Stimulated activated CD8-positive, alpha-beta memory T cell treated with anti-CD3 and anti-CD28 coated beads, Interleukin-12 subunit alpha, Interleukin-12 subunit beta, amount 100 ng/mL, for 4 hours (primary cell): ENCODE results near the gene TRMT112.

Source experiments
- DNase-seq: peaks from one replicate; pipeline ENCODE4 v3.0.0-alpha.2; 2020; ENCODE audit warnings: low read depth

The TRMT112 gene

DNA sequence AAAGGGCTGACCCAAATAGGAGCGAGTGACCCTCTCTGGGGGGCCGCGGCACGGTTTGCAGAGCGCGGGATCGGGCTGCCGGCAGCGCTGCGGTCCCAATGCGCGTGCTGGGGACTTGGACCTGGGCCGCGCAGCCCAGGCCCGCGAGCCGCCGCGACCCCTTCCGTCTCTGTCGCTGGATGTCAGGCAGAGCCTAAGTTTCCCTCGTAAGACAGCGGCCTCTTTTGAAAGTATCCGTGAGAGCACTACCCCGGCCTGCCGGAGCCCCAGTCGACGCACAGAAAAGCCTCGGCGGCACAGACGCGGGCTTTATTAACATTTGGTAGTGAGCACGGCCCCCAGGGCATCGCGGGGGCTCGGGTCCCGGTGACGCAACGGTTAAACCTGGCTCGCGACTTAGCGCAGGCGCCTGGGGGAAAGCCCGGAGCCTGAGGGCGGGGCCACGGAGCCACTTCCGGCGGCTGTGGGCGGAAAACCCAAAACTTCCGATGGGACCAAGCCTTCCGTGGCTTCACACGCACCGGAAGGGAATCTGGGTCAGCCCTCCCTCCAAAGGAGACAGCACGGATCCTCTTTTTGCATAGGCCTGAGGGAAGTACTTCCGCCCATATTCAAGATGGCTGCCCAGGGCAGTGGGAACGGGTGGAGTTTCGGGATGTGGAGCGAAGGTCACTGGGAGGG lies 47.7 kb downstream of the TRMT112 start:
- DNase-seq, result peak; percentile 97

DNA sequence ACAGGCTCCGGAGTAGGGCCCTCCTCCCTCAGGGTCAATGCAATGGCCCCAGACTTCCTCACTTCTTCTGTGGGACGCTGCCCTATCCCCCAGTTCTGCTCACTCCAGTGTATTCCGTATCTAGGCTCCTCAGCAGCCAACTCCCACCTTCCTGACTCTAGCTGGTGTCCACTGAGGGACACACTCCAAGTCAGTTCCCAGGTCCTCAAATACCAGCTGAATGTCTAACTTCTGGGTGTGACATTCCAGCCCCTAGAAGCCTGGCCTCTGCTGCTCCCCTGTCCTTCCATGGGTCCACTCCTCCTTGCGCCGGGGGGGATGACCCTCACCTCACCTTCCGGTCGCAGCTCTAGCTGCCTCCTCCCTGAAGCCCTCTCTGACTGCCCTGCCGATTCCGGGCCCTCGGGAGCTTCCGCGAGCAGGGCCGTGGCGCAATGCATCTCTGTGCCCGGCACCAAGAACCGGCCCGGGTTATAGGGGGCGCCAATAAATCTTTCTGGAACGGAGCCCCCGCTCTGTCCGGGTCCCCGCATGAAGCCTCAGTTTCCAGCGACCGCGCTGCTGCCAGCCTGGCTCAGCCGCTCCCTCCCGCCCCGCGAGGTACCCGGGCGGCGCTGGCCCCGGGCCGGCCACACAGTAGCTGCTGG lies 48.3 kb downstream of the TRMT112 start:
- DNase-seq, result no peak

DNA sequence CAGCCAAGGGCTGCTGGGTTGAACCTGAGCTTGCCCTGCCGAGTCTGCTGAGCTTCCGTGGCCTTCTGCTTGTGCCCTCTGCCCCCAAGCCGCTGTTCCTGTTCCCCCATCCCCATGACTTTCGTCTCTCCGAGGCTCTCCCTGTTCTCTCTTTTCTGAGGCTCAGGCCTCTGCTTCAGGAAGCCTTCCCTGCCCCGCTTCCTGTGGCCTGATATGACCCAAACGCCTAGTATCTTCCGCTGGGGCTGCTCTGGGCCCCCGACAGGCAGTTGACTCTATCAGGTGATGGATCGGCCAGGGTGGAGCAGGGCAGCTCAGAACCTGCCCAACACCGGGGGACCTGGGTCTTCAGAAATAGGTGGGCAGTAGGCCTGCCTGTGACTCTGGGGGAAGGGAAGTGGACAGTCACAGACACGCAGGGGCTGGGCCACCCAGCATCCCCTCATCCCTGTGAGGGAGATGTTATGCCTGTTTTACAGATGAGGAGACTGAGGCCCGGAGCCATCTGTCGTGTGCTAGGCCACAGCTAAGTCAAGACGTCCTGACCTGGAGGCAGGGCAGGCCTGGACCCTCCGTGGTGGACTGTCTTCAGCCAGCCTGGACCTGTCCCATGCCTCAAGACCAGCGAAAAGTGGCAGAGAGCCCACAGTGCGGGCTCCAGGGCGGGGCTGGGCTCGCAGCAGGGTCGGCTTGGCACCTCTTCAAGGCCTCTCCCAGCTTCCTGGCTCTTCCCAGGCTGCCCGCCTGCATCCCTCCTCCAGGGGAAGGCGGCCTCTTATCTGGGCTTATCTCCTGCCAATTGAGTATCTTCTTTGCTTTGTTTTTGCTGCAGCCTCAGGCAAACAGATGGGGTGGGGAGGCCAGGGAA lies 49.1 kb downstream of the TRMT112 start:
- DNase-seq, result no peak

DNA sequence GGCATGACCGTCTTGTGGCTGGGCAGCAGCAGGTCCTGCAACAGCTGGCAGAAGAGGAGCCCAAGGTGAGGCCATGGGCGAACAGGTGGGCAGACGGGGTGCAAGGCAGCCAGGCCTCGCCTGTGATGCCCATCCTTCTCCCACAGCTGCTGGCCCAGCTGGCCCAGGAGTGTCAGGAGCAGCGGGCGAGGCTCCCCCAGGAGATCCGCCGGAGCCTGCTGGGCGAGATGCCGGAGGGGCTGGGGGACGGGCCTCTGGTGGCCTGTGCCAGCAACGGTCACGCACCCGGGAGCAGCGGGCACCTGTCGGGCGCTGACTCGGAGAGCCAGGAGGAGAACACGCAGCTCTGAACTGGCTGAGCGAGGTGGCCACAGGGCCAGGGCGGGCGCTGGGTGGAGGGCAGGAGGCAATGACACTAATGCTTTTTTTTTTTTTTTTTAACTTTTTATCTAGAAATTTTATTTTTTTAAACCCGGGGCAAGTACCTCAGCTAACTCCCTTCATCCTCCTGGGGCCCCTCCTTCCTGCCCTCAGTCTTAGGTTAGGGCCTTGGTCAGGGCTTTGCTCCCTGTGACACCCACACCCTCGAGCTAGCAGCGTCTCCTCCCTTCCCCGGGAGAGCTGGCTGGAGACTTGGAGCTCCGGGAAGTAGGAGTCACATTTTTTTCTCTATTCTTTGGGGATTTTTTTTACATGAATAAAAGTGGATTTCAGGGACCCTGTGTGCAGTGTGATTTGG lies 50.0 kb downstream of the TRMT112 start:
- DNase-seq, result no peak
